HCT116 (cell line): Measurements from ENCODE around the gene SYNDIG1. TPM values are rescaled to one million over a fixed set of nuclear protein-coding genes. Genes with fewer than 3 reads are reported as not detected.

Source experiments
- ATAC-seq: fragments of 200-7000 bp; cut with Tn5 transposase; 2 replicates; pipeline ENCODE4 v1.9.1; 2020; ENCODE audit warnings: mild to moderate bottlenecking, moderate library complexity
- BruUV-seq: library from RNA; stranded (reverse); fragments of 400-500 nt; replicated peaks from 2 replicates; lab custom pipeline; 2021; lab: Mats Ljungman, UMichigan
- CTCF ChIA-PET: fragments of 300-600 bp; sonication (Branson Sonifier 250); formaldehyde crosslinking; loops from one replicate; lab custom pipeline; 2021; ENCODE audit warnings: antibody characterized with exemption; lab: Charles Lee
- POLR2A ChIA-PET: fragments of 300-600, 350-600 bp; sonication (Branson Sonifier 250); formaldehyde crosslinking; loops from one replicate; lab custom pipeline; 2021; ENCODE audit warnings: antibody characterized with exemption; lab: Charles Lee
- RAD21 ChIA-PET, 2 experiments: fragments of 300-600 bp; sonication (Branson Sonifier 250); formaldehyde crosslinking; loops; one replicate each; lab custom pipeline; 2023; ENCODE audit warnings: low total read pairs in 2 of 2; ENCODE audit not compliant: uncharacterized antibody in 2 of 2, unreplicated experiment in 2 of 2, low non-redundant PET in 1 of 2; lab: Charles Lee
- DNase-seq: peaks from one replicate; pipeline ENCODE4 v3.0.0-alpha.2; 2010; ENCODE audit warnings: low read depth, low spot score
- H2AFZ ChIP-seq: fragments of 200-600 bp; shearing (Covaris generic), sonication (generic); 2 replicates; pipeline ENCODE4 v1.6.1; 2017; ENCODE audit warnings: low read depth, mixed run types, mixed read lengths, antibody characterized with exemption, low read length; ENCODE audit not compliant: poor library complexity, severe bottlenecking
- H3K27ac ChIP-seq: 2 replicates; pipeline ENCODE4 v1.5.1; 2012; ENCODE audit warnings: low read depth, low read length
- H3K27me3 ChIP-seq: fragments of 200-600 bp; sonication (generic); 2 replicates; pipeline ENCODE4 v1.6.1; 2016; ENCODE audit warnings: mixed run types, low read length, mixed read lengths; ENCODE audit not compliant: insufficient read depth
- H3K36me3 ChIP-seq, 2 experiments: fragments of 200-500 bp in 1 of 2; fragments of 200-600 bp in 1 of 2; sonication (Bioruptor generic) in 1 of 2; sonication (generic) in 1 of 2; 2 replicates each; pipeline versions ENCODE4 v1.5.1 to v1.6.1; 2014 to 2016; ENCODE audit warnings: low read length in 2 of 2, inconsistent platforms in 1 of 2, mixed read lengths in 1 of 2, mixed run types in 1 of 2; ENCODE audit not compliant: insufficient read depth in 2 of 2, control insufficient read depth in 1 of 2
- H3K4me1 ChIP-seq, 2 experiments: fragments of 200-600 bp in 1 of 2; sonication (generic) in 1 of 2; 2 replicates each; pipeline versions ENCODE4 v1.5.1 to v1.6.1; 2012 to 2017; ENCODE audit warnings: low read length in 2 of 2, inconsistent platforms in 1 of 2, mild to moderate bottlenecking in 1 of 2, mixed read lengths in 1 of 2, mixed run types in 1 of 2, moderate library complexity in 1 of 2; ENCODE audit not compliant: insufficient read depth in 2 of 2, control insufficient read depth in 1 of 2
- H3K4me2 ChIP-seq: fragments of 200-600 bp; sonication (generic); 2 replicates; pipeline ENCODE4 v1.6.1; 2017; ENCODE audit warnings: mixed run types, low read length, mixed read lengths
- H3K4me3 ChIP-seq, 2 experiments: fragments of 200-600 bp in 1 of 2; sonication (generic) in 1 of 2; replicated peaks in 1 of 2; 2 replicates each; pipeline ENCODE4 v1.5.1; 2011 to 2016; ENCODE audit warnings: low read length in 2 of 2, control low read depth in 1 of 2, low read depth in 1 of 2, mild to moderate bottlenecking in 1 of 2, mixed read lengths in 1 of 2, mixed run types in 1 of 2
- H3K79me2 ChIP-seq: fragments of 200-600 bp; sonication (generic); 2 replicates; pipeline ENCODE4 v1.6.1; 2017; ENCODE audit warnings: mild to moderate bottlenecking, mixed run types, low read length, moderate library complexity, mixed read lengths; ENCODE audit not compliant: insufficient read depth
- H3K9ac ChIP-seq: fragments of 200-600 bp; sonication (generic); 2 replicates; pipeline ENCODE4 v1.6.1; 2016; ENCODE audit warnings: low read length, mixed read lengths
- H3K9me2 ChIP-seq: fragments of 200-600 bp; sonication (generic), shearing (Covaris generic); 2 replicates; pipeline ENCODE4 v1.6.1; 2017; ENCODE audit warnings: mixed run types, mild to moderate bottlenecking, moderate library complexity; ENCODE audit not compliant: insufficient read depth
- H3K9me3 ChIP-seq, 2 experiments: fragments of 200-500 bp in 1 of 2; fragments of 200-600 bp in 1 of 2; sonication (Bioruptor generic) in 1 of 2; sonication (generic) in 1 of 2; 2 replicates each; pipeline ENCODE4 v1.6.1; 2014 to 2017; ENCODE audit warnings: low read length in 2 of 2, mixed read lengths in 2 of 2, inconsistent platforms in 1 of 2, low read depth in 1 of 2, mild to moderate bottlenecking in 1 of 2, mixed run types in 1 of 2, moderate library complexity in 1 of 2; ENCODE audit not compliant: control insufficient read depth in 1 of 2, insufficient read depth in 1 of 2
- H4K20me1 ChIP-seq: fragments of 200-600 bp; sonication (generic), shearing (Covaris generic); 2 replicates; pipeline ENCODE4 v1.6.1; 2017; ENCODE audit warnings: mixed run types, mild to moderate bottlenecking, moderate library complexity; ENCODE audit not compliant: insufficient read depth
- CBX3 ChIP-seq: IDR thresholded peaks from 2 replicates; pipeline ENCODE4 v1.6.1; 2012; ENCODE audit warnings: low read depth
- EZH2 ChIP-seq: fragments of 200-600 bp; sonication (generic); IDR thresholded peaks from 2 replicates; pipeline ENCODE4 v1.6.1; 2017; ENCODE audit warnings: antibody characterized with exemption, mixed run types
- EZH2phosphoT487 ChIP-seq: fragments of 200-600 bp; IDR thresholded peaks from 2 replicates; pipeline ENCODE4 v1.6.1; 2018; ENCODE audit warnings: antibody characterized with exemption, borderline replicate concordance
- FOSL1 ChIP-seq: IDR thresholded peaks from 2 replicates; pipeline ENCODE4 v1.6.1; 2012; ENCODE audit warnings: low read depth
- JUND ChIP-seq: IDR thresholded peaks from 2 replicates; pipeline ENCODE4 v1.6.1; 2012
- POLR2A ChIP-seq: IDR thresholded peaks from 2 replicates; pipeline ENCODE4 v1.7.0; 2011; ENCODE audit warnings: borderline replicate concordance; ENCODE audit not compliant: insufficient read depth, insufficient read length; ENCODE audit errors: extremely low read depth
- POLR2AphosphoS5 ChIP-seq: IDR thresholded peaks from 2 replicates; pipeline ENCODE4 v1.6.1; 2011; ENCODE audit warnings: mild to moderate bottlenecking, low read depth, low read length, moderate library complexity
- RAD21 ChIP-seq: IDR thresholded peaks from 2 replicates; pipeline ENCODE4 v1.6.1; 2012; ENCODE audit warnings: low read depth, mild to moderate bottlenecking
- SRF ChIP-seq: IDR thresholded peaks from 2 replicates; pipeline ENCODE4 v1.6.1; 2012; ENCODE audit warnings: low read depth
- TCF7L2 ChIP-seq: IDR thresholded peaks from 2 replicates; pipeline ENCODE4 v1.7.0; 2011; ENCODE audit warnings: borderline replicate concordance, inconsistent platforms; ENCODE audit not compliant: insufficient read depth, insufficient read length; ENCODE audit errors: extremely low read depth
- YY1 ChIP-seq: IDR thresholded peaks from 2 replicates; pipeline ENCODE4 v1.6.1; 2011; ENCODE audit warnings: low read length, low read depth, moderate library complexity, mild to moderate bottlenecking; ENCODE audit not compliant: insufficient replicate concordance; ENCODE audit errors: extremely low read depth
- ZFX ChIP-seq: fragments of 450-650 bp; IDR thresholded peaks from 2 replicates; pipeline ENCODE4 v1.6.1; 2017
- ZNF274 ChIP-seq: fragments of 200-500 bp; sonication (Bioruptor generic); IDR thresholded peaks from 2 replicates; pipeline ENCODE4 v1.6.1; 2014; ENCODE audit warnings: mild to moderate bottlenecking, low read depth, low read length, inconsistent platforms
- intact Hi-C: fragments of 100-400 bp; cut with micrococcal nuclease; formaldehyde crosslinking; loops from 2 replicates; pipeline ENCODE4 v1.10.0; 2022
- total RNA-seq: library from RNA; stranded (reverse); gene quantifications from one replicate; pipeline ENCODE4 v1.2.1, GENCODE V29; 2021; ENCODE audit not compliant: unreplicated experiment
- TF ChIP-seq, protein P1 (sequence below), 3 experiments: fragments of 200-600 bp in 1 of 3; sonication (generic) in 1 of 3; IDR thresholded peaks in 2 of 3; conservative IDR thresholded peaks in 1 of 3; 2 replicates each; pipeline ENCODE4 v1.5.1; 2012 to 2017; ENCODE audit warnings: low read depth in 2 of 3, low read length in 2 of 3, antibody characterized with exemption in 1 of 3, borderline replicate concordance in 1 of 3, control low read depth in 1 of 3, mild to moderate bottlenecking in 1 of 3, mixed read lengths in 1 of 3, mixed run types in 1 of 3, moderate library complexity in 1 of 3; ENCODE audit not compliant: insufficient read depth in 1 of 3
- TF ChIP-seq, protein P2 (sequence below): IDR thresholded peaks from 2 replicates; pipeline ENCODE4 v1.6.1; 2012; ENCODE audit warnings: low read depth
- TF ChIP-seq, protein P3 (sequence below): IDR thresholded peaks from 2 replicates; pipeline ENCODE4 v1.6.1; 2011; ENCODE audit warnings: mild to moderate bottlenecking, low read length, moderate library complexity; ENCODE audit not compliant: insufficient replicate concordance; ENCODE audit errors: extremely low read depth
- TF ChIP-seq, protein P4 (sequence below): IDR thresholded peaks from 2 replicates; pipeline ENCODE4 v1.6.1; 2012

SYNDIG1 gene
- total RNA-seq, 1 experiment from 2014 or later: not detected

DNA sequence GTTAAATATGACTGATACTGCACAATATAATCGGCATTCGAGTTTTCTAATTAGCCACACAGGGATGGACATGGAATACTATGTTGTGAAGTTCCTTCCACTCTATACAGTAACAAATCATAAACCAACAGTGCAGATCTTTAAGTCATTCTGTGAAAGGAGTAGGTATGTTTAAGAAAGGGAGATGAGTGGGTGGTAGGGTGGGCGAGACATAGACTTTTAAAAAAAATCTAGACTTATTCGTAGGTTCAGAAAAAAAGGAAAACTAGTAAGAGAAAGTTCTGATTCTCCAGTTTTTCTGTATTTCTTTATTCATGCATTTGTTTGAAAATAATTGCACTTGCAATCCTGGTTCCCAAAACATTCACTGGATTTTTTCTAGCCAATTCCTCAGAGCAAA, 61.8 kb downstream of the SYNDIG1 start:
- TF ChIP-seq POLR2A: no peak
- TF ChIP-seq ZNF274: no peak
- no peak for TF ChIP-seq JUND
- TF ChIP-seq TCF7L2: no peak
- no peak for TF ChIP-seq SRF
- TF ChIP-seq, protein P1, sequence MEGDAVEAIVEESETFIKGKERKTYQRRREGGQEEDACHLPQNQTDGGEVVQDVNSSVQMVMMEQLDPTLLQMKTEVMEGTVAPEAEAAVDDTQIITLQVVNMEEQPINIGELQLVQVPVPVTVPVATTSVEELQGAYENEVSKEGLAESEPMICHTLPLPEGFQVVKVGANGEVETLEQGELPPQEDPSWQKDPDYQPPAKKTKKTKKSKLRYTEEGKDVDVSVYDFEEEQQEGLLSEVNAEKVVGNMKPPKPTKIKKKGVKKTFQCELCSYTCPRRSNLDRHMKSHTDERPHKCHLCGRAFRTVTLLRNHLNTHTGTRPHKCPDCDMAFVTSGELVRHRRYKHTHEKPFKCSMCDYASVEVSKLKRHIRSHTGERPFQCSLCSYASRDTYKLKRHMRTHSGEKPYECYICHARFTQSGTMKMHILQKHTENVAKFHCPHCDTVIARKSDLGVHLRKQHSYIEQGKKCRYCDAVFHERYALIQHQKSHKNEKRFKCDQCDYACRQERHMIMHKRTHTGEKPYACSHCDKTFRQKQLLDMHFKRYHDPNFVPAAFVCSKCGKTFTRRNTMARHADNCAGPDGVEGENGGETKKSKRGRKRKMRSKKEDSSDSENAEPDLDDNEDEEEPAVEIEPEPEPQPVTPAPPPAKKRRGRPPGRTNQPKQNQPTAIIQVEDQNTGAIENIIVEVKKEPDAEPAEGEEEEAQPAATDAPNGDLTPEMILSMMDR (IDR thresholded peaks at IDR 0.05 in 2 of 3, conservative IDR thresholded peaks at IDR 0.05 in 1 of 3; ENCODE audit: borderline replicate concordance in 1 of 3, insufficient read depth in 1 of 3, low read depth in 2 of 3, low read length in 2 of 3): no peak
- TF ChIP-seq, protein P2, sequence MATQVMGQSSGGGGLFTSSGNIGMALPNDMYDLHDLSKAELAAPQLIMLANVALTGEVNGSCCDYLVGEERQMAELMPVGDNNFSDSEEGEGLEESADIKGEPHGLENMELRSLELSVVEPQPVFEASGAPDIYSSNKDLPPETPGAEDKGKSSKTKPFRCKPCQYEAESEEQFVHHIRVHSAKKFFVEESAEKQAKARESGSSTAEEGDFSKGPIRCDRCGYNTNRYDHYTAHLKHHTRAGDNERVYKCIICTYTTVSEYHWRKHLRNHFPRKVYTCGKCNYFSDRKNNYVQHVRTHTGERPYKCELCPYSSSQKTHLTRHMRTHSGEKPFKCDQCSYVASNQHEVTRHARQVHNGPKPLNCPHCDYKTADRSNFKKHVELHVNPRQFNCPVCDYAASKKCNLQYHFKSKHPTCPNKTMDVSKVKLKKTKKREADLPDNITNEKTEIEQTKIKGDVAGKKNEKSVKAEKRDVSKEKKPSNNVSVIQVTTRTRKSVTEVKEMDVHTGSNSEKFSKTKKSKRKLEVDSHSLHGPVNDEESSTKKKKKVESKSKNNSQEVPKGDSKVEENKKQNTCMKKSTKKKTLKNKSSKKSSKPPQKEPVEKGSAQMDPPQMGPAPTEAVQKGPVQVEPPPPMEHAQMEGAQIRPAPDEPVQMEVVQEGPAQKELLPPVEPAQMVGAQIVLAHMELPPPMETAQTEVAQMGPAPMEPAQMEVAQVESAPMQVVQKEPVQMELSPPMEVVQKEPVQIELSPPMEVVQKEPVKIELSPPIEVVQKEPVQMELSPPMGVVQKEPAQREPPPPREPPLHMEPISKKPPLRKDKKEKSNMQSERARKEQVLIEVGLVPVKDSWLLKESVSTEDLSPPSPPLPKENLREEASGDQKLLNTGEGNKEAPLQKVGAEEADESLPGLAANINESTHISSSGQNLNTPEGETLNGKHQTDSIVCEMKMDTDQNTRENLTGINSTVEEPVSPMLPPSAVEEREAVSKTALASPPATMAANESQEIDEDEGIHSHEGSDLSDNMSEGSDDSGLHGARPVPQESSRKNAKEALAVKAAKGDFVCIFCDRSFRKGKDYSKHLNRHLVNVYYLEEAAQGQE: no peak
- no peak for TF ChIP-seq POLR2AphosphoS5
- TF ChIP-seq CBX3: no peak
- no peak for TF ChIP-seq ZFX
- TF ChIP-seq YY1: no peak
- TF ChIP-seq EZH2: no peak
- no peak for TF ChIP-seq RAD21
- TF ChIP-seq EZH2phosphoT487: no peak
- TF ChIP-seq, protein P3, sequence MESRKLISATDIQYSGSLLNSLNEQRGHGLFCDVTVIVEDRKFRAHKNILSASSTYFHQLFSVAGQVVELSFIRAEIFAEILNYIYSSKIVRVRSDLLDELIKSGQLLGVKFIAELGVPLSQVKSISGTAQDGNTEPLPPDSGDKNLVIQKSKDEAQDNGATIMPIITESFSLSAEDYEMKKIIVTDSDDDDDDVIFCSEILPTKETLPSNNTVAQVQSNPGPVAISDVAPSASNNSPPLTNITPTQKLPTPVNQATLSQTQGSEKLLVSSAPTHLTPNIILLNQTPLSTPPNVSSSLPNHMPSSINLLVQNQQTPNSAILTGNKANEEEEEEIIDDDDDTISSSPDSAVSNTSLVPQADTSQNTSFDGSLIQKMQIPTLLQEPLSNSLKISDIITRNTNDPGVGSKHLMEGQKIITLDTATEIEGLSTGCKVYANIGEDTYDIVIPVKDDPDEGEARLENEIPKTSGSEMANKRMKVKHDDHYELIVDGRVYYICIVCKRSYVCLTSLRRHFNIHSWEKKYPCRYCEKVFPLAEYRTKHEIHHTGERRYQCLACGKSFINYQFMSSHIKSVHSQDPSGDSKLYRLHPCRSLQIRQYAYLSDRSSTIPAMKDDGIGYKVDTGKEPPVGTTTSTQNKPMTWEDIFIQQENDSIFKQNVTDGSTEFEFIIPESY: no peak
- TF ChIP-seq FOSL1: no peak
- TF ChIP-seq, protein P4, sequence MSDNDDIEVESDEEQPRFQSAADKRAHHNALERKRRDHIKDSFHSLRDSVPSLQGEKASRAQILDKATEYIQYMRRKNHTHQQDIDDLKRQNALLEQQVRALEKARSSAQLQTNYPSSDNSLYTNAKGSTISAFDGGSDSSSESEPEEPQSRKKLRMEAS: no peak
- TF ChIP-seq, all 23 proteins: peak for 0
- H3K27me3 ChIP-seq: peaks cover 12% of the 10 kb centered on the region; the same call in 1 of the 2 replicates
- H4K20me1 ChIP-seq: no peaks in the 10 kb centered on the region
- H3K4me1 ChIP-seq: no peaks in the 10 kb centered on the region
- H3K36me3 ChIP-seq: no peaks in the 10 kb centered on the region
- ATAC-seq: no peak
- intact Hi-C loops: loop anchor here (10.0 kb wide), 1 partner anchor 384 kb away; no protein-coding TSS in a partner anchor
- CTCF ChIA-PET: no interaction called here
- H2AFZ ChIP-seq: no peak overlapping the region
- H3K4me2 ChIP-seq: no peak overlapping the region
- no peaks in the 10 kb centered on the region for H3K79me2 ChIP-seq
- H3K9me3 ChIP-seq: no peaks in the 10 kb centered on the region
- no peak overlapping the region for H3K27ac ChIP-seq
- no peak overlapping the region for H3K4me3 ChIP-seq
- POLR2A ChIA-PET: no interaction called here
- H3K9ac ChIP-seq: no peak overlapping the region
- no peak for DNase-seq
- no peaks in the 10 kb centered on the region for H3K9me2 ChIP-seq
- RAD21 ChIA-PET: no interaction called here
- no TSS peak for BruUV-seq
